ENCODE data around the gene ELP4. TPM values are rescaled to one million over a fixed set of nuclear protein-coding genes. Genes with fewer than 3 reads are reported as not detected.
"Not testable (repeated sequence)": the region's sequence is repeated elsewhere in the genome, so short reads cannot be mapped to it uniquely, and the experiment has no call there.

Gene ELP4
- total RNA-seq, 1 donor from 2014 or later = 12.6 TPM

DNA sequence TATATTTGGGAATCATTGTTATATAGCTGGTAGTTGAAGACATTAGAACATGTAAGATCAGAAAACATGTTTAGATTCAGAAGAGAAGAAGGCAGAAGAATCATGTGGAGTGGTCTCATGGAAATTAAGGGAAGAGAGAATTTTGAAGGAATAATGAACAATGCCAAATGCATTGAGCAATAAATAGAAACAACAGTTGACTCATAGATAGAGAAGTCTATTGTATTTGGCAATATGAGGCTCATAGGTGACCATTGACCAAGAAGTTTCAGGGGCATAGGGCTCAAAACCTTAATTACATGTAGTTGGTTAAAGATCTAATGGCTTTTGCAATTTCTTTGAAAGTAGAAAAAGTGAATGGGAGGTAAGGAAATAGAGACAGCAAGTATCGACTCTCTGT, 177.7 kb downstream of the ELP4 start:
- intact Hi-C loops (cut with DNase I) = no loop called here
- no peak for DNase-seq (ENCODE audit: low spot score)

DNA sequence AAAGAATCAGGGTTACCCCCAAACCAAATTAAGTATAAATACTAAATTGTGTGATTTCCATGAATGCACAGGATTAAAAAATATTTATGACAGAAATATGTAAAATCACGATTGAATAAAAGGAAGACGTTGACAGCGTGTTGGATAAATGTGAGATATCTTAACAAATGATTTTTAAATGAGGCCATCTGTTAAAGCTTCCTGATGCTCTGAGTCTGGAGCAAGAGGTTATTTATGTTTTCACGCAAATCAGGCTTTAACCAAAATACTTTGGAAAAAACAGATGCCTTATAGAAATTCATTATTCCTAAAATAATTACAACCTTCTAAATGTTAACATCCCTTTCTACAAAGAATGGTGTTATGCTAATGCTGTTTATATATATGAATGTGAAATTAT, 178.3 kb downstream of the ELP4 start:
- intact Hi-C loops (cut with DNase I) = no loop called here

DNA sequence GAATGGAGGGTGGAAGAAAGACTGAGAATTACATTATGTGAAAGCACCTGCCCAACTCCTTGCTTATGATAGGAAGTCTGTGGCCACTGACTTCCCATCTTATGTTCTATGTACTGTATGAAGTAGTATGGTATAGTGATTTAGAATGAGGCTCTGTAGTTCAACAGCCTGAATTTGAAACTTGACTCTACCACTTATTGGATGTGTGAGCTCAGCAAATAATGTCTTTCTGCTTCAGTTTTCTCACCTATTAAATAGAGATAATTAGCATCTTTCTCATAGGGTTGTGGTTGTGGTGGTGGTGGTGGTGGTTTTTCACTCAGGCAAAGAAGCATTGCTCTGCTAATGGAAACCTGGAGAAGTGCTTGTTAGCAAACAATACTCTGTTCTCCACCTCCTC, 180.0 kb downstream of the ELP4 start:
- intact Hi-C loops (cut with DNase I) = no loop called here
- DNase-seq (ENCODE audit: low spot score) = no peak

More for the DNA sequence above, 178.3 kb downstream of the ELP4 start:
- DNase-seq (ENCODE audit: low spot score) = no peak

DNA sequence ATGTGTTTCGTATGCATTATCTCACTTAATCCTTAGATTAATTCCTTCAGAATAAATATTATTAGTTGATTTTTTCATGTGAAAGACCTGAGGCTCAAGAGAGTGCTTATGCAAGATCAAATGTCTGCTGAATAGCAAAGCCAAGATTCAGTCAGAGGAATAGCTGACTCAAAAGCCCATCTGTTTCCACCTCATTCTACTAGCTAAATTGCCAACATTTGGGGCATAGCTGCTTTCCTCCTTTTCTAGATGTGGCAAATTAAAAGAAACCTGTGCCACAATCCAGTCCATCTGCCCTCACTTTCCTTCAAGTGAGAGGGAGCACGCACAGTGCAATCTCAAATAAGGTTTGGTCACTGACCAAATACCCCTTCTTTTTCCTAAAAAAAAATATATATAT, 180.5 kb downstream of the ELP4 start:
- DNase-seq (ENCODE audit: low spot score) = no peak
- intact Hi-C loops (cut with DNase I) = no loop called here

DNA sequence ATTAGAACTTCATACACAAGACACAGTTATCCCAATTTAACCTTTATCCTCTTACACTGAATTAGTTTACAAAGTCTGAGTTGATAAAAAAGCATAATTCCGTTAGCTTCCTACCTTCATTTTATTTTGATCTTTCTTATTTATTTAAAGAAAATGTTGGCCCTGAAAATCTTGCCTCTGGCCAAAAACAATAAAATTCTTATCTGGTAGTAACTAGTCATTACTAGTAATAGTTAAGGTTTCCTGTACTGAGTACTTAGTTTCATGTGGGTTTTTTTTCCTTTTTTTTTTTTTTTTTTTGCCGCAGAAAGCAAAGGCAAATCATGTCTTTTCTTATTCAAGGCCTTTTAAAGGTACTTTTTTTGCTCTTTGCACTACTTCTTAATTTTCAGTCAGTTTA, 180.9 kb downstream of the ELP4 start:
- DNase-seq (ENCODE audit: low spot score) = no peak
- intact Hi-C loops (cut with DNase I) = no loop called here

DNA sequence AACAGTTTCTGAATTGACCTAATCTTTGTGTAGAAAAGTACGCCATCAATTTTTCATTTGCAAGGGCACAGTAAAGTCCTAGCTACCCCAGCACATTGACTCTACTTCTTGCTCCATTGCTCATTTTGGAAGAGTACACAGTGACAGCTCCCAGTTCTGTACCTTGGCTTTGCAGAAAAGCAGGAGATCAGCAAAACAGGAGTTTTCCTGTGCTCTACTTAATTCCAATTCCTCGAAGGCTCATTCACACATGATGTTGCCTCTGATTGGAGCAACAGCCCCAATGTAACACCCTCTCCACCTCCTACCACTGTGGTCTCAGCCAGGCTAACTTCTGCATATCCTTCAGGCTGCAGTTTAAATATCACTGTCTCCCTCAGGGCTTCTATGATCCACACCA, 182.9 kb downstream of the ELP4 start:
- intact Hi-C loops (cut with DNase I) = no loop called here

DNA sequence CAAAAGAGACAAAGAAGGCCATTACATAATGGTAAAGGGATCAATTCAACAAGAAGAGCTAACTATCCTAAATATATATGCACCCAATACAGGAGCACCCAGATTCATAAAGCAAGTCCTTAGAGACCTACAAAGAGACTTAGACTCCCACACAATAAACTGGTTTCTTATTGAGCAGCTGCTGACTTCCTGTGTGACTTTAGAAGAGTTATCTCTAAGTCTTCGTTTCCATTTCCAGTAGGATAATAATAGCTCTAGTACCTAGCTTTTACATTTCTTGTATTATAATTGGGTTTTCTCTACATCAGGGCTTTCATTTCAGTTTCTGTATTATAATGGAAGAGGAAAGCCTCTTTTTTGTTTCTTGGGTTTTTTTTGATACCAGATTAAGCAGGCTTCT, 187.5 kb downstream of the ELP4 start:
- intact Hi-C loops (cut with DNase I); DNase-seq (ENCODE audit: low spot score): not testable (repeated sequence)

More for the DNA sequence above, 182.9 kb downstream of the ELP4 start:
- DNase-seq (ENCODE audit: low spot score) = no peak

DNA sequence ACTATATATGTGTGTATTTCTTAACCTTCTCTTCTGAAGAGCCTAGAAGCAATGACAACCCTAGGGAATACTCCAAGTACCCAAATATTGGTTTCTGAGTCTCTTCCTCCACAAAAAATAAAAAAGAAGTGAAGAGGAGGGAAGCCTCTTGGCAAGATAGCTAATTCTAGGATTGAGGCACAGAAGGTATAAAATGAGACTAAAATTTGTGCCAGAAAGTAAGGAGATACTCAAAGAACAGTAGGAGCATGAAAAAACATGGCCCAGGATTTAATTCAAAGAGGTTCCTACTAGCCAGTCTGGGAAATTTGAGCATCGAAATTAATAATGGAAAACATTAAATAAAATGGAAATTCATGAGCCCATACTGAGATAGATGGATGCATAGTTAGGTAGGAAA, 189.5 kb downstream of the ELP4 start:
- intact Hi-C loops (cut with DNase I) = no loop called here
- DNase-seq (ENCODE audit: low spot score) = no peak

DNA sequence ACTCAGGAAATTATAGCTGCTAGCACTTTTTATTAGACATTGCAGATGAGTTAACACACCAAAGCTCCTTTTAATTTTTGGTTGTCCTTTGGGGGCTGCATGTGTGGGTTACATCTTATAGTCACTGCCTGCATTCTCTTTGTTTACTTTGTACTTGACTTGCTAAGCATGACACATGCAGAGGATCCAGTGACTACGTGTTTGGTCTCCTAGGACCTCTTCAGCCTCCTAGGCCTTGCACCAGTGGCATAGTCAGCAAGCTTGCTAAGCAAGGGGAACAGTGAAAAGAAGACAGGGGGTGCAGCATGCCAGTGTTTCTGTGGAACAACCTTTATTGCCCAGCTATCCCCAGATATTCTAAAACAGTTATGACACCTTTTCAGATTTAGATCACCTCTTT, 193.4 kb downstream of the ELP4 start:
- no peak for DNase-seq (ENCODE audit: low spot score)
- intact Hi-C loops (cut with DNase I) = no loop called here

DNA sequence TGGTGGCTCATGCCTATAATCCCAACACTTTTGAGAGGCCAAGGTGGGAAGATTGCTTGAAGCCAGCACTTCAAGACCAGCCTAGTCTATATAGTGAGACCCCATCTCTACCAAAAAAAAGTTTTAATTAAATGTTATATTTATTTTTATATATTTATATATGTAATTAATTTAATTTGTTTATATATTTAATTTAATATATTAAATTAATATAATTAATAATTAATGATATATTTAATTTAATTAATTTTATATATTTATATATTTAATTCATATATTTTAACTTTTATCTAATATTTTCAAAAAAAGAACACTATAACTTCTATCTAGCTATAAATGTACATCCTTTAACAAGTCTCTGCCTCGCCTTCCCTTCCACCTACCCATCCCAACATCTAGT, 196.8 kb downstream of the ELP4 start:
- DNase-seq (ENCODE audit: low spot score) = no peak
- intact Hi-C loops (cut with DNase I) = no loop called here

DNA sequence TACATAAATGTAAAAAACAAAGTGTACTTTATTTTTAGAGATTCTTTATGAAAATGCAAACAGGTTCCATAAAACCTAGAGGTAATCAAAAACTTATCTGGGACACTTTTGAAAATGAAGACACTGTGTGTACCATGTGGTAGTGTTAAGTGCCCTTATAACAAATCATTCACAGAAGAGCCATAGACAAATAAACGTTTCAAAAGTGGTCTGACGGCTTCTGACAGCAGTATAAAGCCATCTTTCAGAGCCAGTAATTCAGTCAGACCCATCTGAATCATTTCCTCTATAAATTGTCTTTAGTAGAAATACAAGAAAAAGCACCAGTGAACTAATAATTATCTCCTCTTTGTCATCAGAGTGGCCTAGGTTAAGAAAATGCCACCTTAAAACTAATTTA, 201.6 kb downstream of the ELP4 start:
- no peak for DNase-seq (ENCODE audit: low spot score)
- intact Hi-C loops (cut with DNase I) = no loop called here

DNA sequence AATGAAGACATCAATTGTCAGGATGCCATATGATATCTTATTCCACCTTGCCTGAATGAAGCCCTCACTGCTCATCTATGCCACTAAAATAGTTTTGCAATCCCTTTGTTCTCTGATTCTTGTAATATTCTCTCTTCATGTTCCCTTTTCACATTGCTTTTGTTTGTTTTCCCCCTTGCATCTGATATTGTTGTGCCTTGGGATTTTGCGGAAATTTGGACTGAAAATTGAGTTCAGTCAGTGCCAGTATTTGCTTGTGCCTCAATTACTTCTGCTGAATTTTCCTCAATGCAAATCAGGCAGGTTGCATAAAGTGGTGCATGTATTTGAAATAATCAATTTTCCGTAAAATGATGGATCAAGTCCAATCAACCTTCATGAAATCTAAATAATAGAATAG, 203.3 kb downstream of the ELP4 start:
- DNase-seq (ENCODE audit: low spot score) = no peak
- intact Hi-C loops (cut with DNase I) = no loop called here

DNA sequence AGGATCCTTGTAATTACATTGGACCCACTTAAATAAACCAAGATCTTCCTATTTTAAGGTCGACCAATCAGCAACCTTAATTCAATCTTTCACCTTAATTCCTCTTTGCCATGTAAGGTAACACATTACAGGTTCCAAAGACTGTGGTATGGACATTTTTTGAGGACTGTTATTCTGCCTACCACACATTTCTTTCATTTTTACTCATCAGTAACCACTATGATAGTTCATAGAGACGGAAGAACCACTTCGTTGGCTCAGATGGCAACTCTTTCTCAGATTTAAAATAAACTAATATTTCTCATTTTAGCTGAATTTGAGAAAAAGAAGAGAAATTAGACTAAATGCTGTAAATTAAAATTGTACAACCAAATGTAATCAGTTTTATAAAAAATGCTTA, 205.3 kb downstream of the ELP4 start:
- DNase-seq (ENCODE audit: low spot score) = no peak
- intact Hi-C loops (cut with DNase I) = no loop called here

DNA sequence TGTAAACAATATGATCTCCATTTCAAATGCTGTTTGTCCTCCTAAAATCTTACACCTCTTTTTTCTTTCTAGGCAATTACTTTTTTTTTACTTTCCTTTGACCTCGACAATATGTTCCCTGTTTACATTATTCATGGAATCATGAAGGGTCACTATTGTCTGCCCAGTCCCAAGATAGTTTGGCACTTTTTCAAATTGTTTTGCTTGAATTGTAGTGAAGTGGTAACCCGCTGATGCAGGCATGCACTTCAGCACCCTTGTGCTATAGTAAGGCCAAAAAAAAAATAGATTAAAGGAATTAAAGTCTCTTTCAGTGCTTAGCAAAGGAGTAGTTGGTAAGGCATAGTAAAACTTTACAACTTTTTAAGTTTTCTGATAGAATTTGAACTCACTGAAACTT, 210.7 kb downstream of the ELP4 start:
- no peak for DNase-seq (ENCODE audit: low spot score)
- intact Hi-C loops (cut with DNase I) = no loop called here

DNA sequence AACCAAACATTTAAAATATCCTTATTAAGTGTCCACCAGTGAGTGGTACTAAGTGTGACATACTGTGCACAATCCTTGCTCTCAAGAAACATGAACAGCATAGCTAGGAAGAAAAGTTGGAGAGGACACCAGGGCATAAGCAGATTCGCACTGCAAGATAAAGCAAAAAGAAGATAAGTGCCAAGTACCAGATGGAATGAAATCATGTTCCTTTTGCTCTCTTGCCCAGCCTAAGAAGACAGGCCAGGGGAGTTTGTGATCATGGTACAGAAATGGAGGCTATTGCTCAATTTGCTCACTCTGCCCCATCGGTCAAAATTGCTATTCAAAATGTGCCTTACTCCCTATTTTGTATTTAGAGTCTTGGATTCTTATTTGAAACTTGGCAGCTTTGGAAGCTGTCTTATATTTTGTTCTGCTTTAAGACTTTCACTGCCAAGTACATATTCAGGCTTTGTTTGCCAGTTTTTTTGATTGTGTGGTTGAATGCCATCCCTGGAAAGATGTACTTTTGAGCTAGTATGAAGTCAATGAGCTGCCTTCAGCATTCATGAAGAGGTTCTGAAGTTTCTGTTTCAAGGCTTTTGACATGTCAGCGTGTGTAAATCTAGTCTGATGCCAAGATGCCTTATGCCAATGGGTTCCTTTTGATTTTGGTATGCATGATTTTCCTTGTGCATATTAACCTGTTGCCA, 211.3 kb downstream of the ELP4 start:
- intact Hi-C loops (cut with DNase I) = no loop called here
- no peak for DNase-seq (ENCODE audit: low spot score)

DNA sequence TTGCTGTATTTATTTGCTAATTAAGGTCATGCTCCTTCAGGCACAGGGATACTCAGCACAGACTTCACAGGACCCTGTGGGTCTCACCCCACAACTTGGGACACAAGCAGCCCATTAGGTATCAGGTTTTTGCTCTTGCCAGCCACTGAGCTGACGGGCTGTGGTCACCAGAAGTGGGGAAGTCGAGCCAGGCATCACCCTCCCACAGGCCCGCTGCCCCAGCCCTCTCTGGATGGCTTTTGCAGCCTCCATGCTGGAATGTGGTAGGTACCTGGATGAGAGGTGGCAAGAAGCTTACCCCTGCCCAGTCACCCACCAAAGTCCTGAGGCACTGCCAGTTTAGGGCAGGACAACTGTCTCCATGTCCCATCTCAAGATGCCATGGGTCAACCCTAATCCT, 213.2 kb downstream of the ELP4 start:
- DNase-seq (ENCODE audit: low spot score) = no peak
- intact Hi-C loops (cut with DNase I) = no loop called here

DNA sequence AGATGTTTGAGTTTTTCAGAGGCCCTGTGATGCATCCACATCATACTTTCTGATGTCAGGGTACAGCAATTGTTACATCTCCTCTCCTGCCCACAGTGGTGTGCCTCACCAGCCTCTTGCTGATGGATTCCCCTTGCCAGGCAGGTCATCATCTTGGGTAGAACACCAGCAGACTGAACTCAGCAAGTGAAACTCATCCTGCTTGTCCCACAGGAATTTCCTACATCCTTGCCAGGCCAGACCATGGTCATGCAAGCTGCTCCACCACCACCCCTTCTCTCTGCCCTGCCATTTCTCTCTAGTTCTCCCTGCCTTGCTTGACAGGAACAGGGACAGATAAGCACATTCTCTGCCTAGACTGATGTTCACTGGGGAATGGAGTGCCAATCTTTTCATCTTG, 215.6 kb downstream of the ELP4 start:
- intact Hi-C loops (cut with DNase I) = no loop called here
- no peak for DNase-seq (ENCODE audit: low spot score)

DNA sequence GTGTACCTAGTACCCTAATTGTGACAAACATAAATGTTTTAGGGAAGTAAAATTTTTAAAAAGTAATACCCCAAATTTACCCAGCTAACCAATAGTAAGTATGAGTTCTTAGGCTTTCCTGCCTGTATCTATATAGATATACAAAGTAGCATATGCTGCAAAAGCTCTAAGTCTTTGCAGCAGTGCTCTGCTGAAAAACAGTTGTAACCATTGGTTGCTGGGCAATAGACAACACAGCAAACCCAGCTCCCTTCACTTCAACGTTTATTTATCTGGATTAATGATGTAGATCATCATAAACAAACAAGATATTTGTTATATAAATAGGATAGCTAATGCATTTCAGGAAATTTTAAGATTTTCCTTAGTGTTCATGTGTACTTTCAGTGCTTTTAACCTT, 218.9 kb downstream of the ELP4 start:
- intact Hi-C loops (cut with DNase I) = no loop called here
- no peak for DNase-seq (ENCODE audit: low spot score)

DNA sequence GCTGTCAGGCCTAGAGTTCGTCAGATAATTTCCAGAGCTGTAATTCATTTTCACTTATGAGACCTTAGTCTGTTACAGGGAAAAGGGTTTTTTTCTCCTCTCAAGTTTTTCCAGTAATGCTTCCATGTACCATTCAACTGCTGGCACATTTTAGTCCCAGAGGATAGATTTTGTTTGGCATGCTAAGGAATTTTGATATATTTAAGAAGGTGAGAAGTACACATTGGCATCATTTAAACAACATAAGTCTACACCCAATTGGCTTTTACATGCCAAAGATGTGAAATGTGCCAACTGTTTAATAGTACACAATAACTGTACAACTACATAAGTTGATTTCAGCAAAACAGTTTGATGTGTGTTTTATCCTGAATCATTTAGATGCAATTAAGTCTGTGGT, 230.6 kb downstream of the ELP4 start:
- intact Hi-C loops (cut with DNase I) = no loop called here

DNA sequence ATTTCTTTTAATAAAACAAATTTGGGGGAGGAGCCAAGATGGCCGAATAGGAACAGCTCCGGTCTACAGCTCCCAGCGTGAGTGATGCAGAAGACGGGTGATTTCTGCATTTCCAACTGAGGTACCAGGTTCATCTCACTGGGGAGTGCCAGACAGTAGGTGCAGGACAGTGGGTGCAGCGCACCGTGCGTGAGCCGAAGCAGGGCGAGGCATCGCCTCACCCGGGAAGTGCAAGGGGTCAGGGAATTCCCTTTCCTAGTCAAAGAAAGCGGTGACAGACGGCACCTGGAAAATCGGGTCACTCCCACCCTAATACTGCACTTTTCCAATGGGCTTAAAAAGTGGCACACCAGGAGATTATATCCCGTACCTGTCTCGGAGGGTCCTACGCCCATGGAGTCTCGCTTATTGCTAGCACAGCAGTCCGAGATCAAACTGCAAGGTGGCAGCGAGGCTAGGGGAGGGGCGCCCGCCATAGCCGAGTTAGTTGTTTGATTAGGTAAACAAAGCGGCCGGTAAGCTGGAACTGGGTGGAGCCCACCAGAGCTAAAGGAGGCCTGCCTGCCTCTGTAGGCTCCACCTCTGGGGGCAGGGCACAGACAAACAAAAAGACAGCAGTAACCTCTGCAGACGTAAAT, 231.3 kb downstream of the ELP4 start:
- not testable (repeated sequence) for DNase-seq (ENCODE audit: low spot score)

More for the DNA sequence above, 230.6 kb downstream of the ELP4 start:
- DNase-seq (ENCODE audit: low spot score) = no peak

DNA sequence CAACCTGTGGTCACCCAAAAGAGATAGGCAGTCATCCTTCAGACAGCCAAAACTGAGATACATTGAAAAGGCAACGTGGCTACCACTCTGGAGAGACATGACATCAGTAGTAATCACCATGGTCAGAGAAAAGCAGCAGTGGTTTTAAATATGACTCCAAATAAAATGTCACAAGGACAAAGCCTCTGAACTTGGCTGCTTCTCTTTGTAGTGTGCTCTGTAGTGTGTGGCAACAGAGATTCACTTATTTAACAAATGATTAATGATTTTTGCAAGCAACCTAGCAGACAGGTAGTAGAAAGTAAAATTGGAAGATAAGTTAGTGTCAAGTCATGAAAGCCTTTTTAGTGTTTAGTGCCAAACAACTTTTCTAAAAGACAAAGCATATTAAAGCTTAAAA, 238.0 kb downstream of the ELP4 start:
- no peak for DNase-seq (ENCODE audit: low spot score)
- intact Hi-C loops (cut with DNase I) = no loop called here

More for the DNA sequence above, 231.3 kb downstream of the ELP4 start:
- intact Hi-C loops (cut with DNase I) = not testable (repeated sequence)

All from cardiac septum (tissue), 1 donor.